Prostate gland (tissue), 2 donors: Measurements from ENCODE around the gene ZMYM1.

Experiments used
- CTCF ChIP-seq, 4 experiments: fragments of 200-600 bp in 2 of 4; fragments of 450-650 bp in 2 of 4; sonication (generic) in 2 of 4; IDR thresholded peaks; 1 replicate in 3 of 4; 2 replicates in 1 of 4; pipeline ENCODE4 v1.5.1; 2016 to 2019; ENCODE audit warnings: antibody characterized with exemption in 4 of 4, mild to moderate bottlenecking in 2 of 4, moderate library complexity in 2 of 4
- POLR2A ChIP-seq: fragments of 450-650 bp; IDR thresholded peaks from one replicate; pipeline ENCODE4 v1.6.1; 2016; ENCODE audit warnings: antibody characterized with exemption, mild to moderate bottlenecking
- POLR2AphosphoS5 ChIP-seq: sonication (generic); formaldehyde crosslinking; IDR thresholded peaks from one replicate; pipeline ENCODE4 v1.6.1; 2017; ENCODE audit warnings: antibody characterized with exemption

- TF ChIP-seq CTCF (IDR thresholded peaks at IDR 0.05) (no peak), POLR2A (no peak), POLR2AphosphoS5 (no peak)
These were observed 33.5 kb downstream of the ZMYM1 start for GRCh38 chr1:35112668-35113067.
